Hepatocyte (in vitro differentiated cells): ENCODE data around the gene ST6GALNAC5. TPM values are rescaled to one million over a fixed set of nuclear protein-coding genes. Genes with fewer than 3 reads are reported as not detected.

Experiments used
- DNase-seq: peaks from one replicate; pipeline ENCODE4 v3.0.0-alpha.2; 2016; ENCODE audit warnings: low spot score
- H2AFZ ChIP-seq: fragments of 200-600 bp; sonication (generic); 2 replicates; pipeline ENCODE4 v1.6.0; 2016; ENCODE audit warnings: antibody characterized with exemption, mild to moderate bottlenecking
- H3K27ac ChIP-seq: fragments of 200-600 bp; sonication (generic); 2 replicates; pipeline ENCODE4 v1.5.1; 2016; ENCODE audit warnings: mild to moderate bottlenecking
- H3K27me3 ChIP-seq: fragments of 200-600 bp; sonication (generic); 2 replicates; pipeline ENCODE4 v1.6.1; 2016
- H3K36me3 ChIP-seq: fragments of 200-600 bp; sonication (generic); replicated peaks from 2 replicates; pipeline ENCODE4 v1.5.1; 2016; ENCODE audit warnings: low read depth; ENCODE audit not compliant: insufficient read depth
- H3K4me1 ChIP-seq: fragments of 200-600 bp; sonication (generic); 2 replicates; pipeline ENCODE4 v1.5.1; 2016; ENCODE audit warnings: mild to moderate bottlenecking, moderate library complexity; ENCODE audit not compliant: insufficient read depth
- H3K4me2 ChIP-seq: fragments of 200-600 bp; sonication (generic); 2 replicates; pipeline ENCODE4 v1.6.0; 2016
- H3K4me3 ChIP-seq: fragments of 200-600 bp; sonication (generic); 2 replicates; pipeline ENCODE4 v1.5.1; 2016; ENCODE audit warnings: mild to moderate bottlenecking
- H3K79me2 ChIP-seq: fragments of 200-600 bp; sonication (generic); 2 replicates; pipeline ENCODE4 v1.6.0; 2017; ENCODE audit warnings: mild to moderate bottlenecking
- H3K9me2 ChIP-seq: fragments of 200-600 bp; sonication (generic); replicated peaks from 2 replicates; pipeline ENCODE4 v1.6.0; 2017; ENCODE audit warnings: mild to moderate bottlenecking; ENCODE audit not compliant: insufficient read depth
- H3K9me3 ChIP-seq: fragments of 200-600 bp; sonication (generic); 2 replicates; pipeline ENCODE4 v1.5.1; 2016; ENCODE audit warnings: low read depth, mild to moderate bottlenecking
- H4K20me1 ChIP-seq: fragments of 200-600 bp; sonication (generic); 2 replicates; pipeline ENCODE4 v1.6.0; 2016; ENCODE audit warnings: mild to moderate bottlenecking; ENCODE audit not compliant: insufficient read depth, poor library complexity, severe bottlenecking
- CTCF ChIP-seq: fragments of 200-600 bp; sonication (generic); IDR thresholded peaks from 2 replicates; pipeline ENCODE4 v1.5.1; 2016; ENCODE audit warnings: antibody characterized with exemption, mild to moderate bottlenecking; ENCODE audit not compliant: poor library complexity
- EZH2 ChIP-seq: fragments of 200-600 bp; sonication (generic); IDR thresholded peaks from 2 replicates; pipeline ENCODE4 v1.6.1; 2016; ENCODE audit warnings: antibody characterized with exemption, mild to moderate bottlenecking, borderline replicate concordance
- EZH2phosphoT487 ChIP-seq: fragments of 200-600 bp; sonication (generic); IDR thresholded peaks from one replicate; pipeline ENCODE4 v1.6.1; 2018; ENCODE audit warnings: antibody characterized with exemption, mild to moderate bottlenecking, low read depth, moderate library complexity; ENCODE audit not compliant: unreplicated experiment, severe bottlenecking
- WGBS: methylation state at CpG from one replicate; pipeline ENCODE4 v1.1.6; 2016; ENCODE audit warnings: low lambda C conversion rate; ENCODE audit errors: missing lambda C conversion rate; 5-methylcytosine and 5-hydroxymethylcytosine counted together
- polyA plus RNA-seq: library from polyadenylated mRNA; unstranded; fragments of >200 nt; fragmentation: Nextera tagmentation; extraction: Ambion mirVana; gene quantifications from 2 replicates; pipeline ENCODE4 v1.2.1, GENCODE V29; 2016
- total RNA-seq: library from RNA; depleted of rRNA; stranded (reverse); fragments of >200 nt; gene quantifications from 2 replicates; pipeline ENCODE4 v1.2.3, GENCODE V29; 2014

The ST6GALNAC5 gene
- total and polyA plus RNA-seq, 2 experiments from 2014 or later, result 3.6 to 3.7 TPM

- 45% methylated on average over 3 of the region's 3 CpGs for WGBS
- H3K4me1 ChIP-seq, result no peaks in the 10 kb centered on the region
- no peak for TF ChIP-seq EZH2phosphoT487
- no peak for TF ChIP-seq CTCF
- TF ChIP-seq EZH2, result no peak
- no peaks in the 10 kb centered on the region for H3K36me3 ChIP-seq
- H2AFZ ChIP-seq, result no peak overlapping the region
- no peaks in the 10 kb centered on the region for H3K9me3 ChIP-seq
- H3K27me3 ChIP-seq, result no peaks in the 10 kb centered on the region
- no peak for DNase-seq
- no peaks in the 10 kb centered on the region for H3K79me2 ChIP-seq
- no peaks in the 10 kb centered on the region for H4K20me1 ChIP-seq
- no peak overlapping the region for H3K4me2 ChIP-seq
- no peak overlapping the region for H3K27ac ChIP-seq
- no peak overlapping the region for H3K4me3 ChIP-seq
- H3K9me2 ChIP-seq, result no peaks in the 10 kb centered on the region
Observed at GRCh38 chr1:77018311-77018710, 151.0 kb downstream of the ST6GALNAC5 start.

- Histone ChIP-seq H3K27ac (no peak overlapping the region), H3K4me1 (no peaks in the 10 kb centered on the region), H4K20me1 (no peaks in the 10 kb centered on the region), H3K27me3 (no peaks in the 10 kb centered on the region), H3K79me2 (no peaks in the 10 kb centered on the region), H3K4me2 (no peak overlapping the region), H3K4me3 (no peak overlapping the region), H3K36me3 (no peaks in the 10 kb centered on the region), H3K9me2 (no peaks in the 10 kb centered on the region), H2AFZ (no peak overlapping the region), H3K9me3 (no peaks in the 10 kb centered on the region)
- TF ChIP-seq EZH2, result no peak
- TF ChIP-seq EZH2phosphoT487, result no peak
- no peak for TF ChIP-seq CTCF
- 62% methylated on average over 1 of the region's 1 CpG for WGBS
- DNase-seq, result no peak
Observed at GRCh38 chr1:77018761-77019160, 151.5 kb downstream of the ST6GALNAC5 start.

- H2AFZ ChIP-seq, result no peak overlapping the region
- H3K9me3 ChIP-seq, result no peaks in the 10 kb centered on the region
- H3K27ac ChIP-seq, result no peak overlapping the region
- H3K4me1 ChIP-seq, result no peaks in the 10 kb centered on the region
- H3K4me3 ChIP-seq, result no peak overlapping the region
- H3K79me2 ChIP-seq, result no peaks in the 10 kb centered on the region
- no peaks in the 10 kb centered on the region for H4K20me1 ChIP-seq
- no peak for DNase-seq
- no peaks in the 10 kb centered on the region for H3K27me3 ChIP-seq
- H3K4me2 ChIP-seq, result no peak overlapping the region
- no peak for TF ChIP-seq CTCF
- TF ChIP-seq EZH2, result no peak
- TF ChIP-seq EZH2phosphoT487, result no peak
- H3K36me3 ChIP-seq, result no peaks in the 10 kb centered on the region
- no peaks in the 10 kb centered on the region for H3K9me2 ChIP-seq
- 91% methylated on average over 2 of the region's 2 CpGs for WGBS
Observed at GRCh38 chr1:77021732-77022131, 154.5 kb downstream of the ST6GALNAC5 start.

- no peak overlapping the region for H3K27ac ChIP-seq
- no peaks in the 10 kb centered on the region for H3K9me3 ChIP-seq
- H3K4me2 ChIP-seq, result no peak overlapping the region
- TF ChIP-seq CTCF, result no peak
- no peaks in the 10 kb centered on the region for H3K27me3 ChIP-seq
- no peaks in the 10 kb centered on the region for H3K4me1 ChIP-seq
- no peak overlapping the region for H2AFZ ChIP-seq
- 70% methylated on average over 4 of the region's 4 CpGs for WGBS
- no peak for DNase-seq
- H3K36me3 ChIP-seq, result no peaks in the 10 kb centered on the region
- no peaks in the 10 kb centered on the region for H3K79me2 ChIP-seq
- no peaks in the 10 kb centered on the region for H3K9me2 ChIP-seq
- H4K20me1 ChIP-seq, result no peaks in the 10 kb centered on the region
- no peak overlapping the region for H3K4me3 ChIP-seq
Observed at GRCh38 chr1:77024500-77024899, 157.2 kb downstream of the ST6GALNAC5 start.
